Esophagus muscularis mucosa (tissue), 4 donors: ENCODE measurements around the gene FAM184B.

ENCODE experiments used
- EP300 ChIP-seq: sonication (generic); formaldehyde crosslinking; IDR thresholded peaks from one replicate; pipeline ENCODE4 v1.6.1; 2017; ENCODE audit warnings: antibody characterized with exemption
- POLR2A ChIP-seq: fragments of 450-650 bp; IDR thresholded peaks from one replicate; pipeline ENCODE4 v1.6.1; 2017; ENCODE audit warnings: antibody characterized with exemption, moderate library complexity, mild to moderate bottlenecking, low read depth
- TF ChIP-seq, protein P1 (sequence below), 3 experiments: fragments of 200-600 bp in 2 of 3; fragments of 450-650 bp in 1 of 3; sonication (generic) in 2 of 3; IDR thresholded peaks; one replicate each; pipeline ENCODE4 v1.5.1; 2017 to 2019; ENCODE audit warnings: antibody characterized with exemption in 3 of 3, mild to moderate bottlenecking in 2 of 3, moderate library complexity in 1 of 3

DNA sequence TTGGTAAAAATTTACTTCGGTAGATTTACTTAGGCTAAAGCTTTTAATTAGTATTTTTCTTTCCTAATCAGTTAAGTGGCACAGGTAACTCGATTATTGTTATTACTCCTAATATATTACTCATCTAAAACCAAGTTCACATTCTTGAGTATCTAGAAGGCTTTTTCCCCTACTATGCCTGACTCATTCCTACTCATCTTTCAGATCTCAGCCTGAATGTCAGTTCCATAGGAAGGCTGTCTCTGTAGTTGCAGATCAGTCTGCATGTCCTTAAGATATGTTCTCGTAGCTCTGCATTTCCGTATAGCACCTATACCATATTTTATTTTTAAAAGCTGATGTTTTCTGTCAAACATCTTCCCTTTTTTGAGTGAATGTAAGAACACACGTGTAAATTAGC, 5.9 kb upstream of the FAM184B start:
- no peak for TF ChIP-seq POLR2A
- TF ChIP-seq, protein P1, sequence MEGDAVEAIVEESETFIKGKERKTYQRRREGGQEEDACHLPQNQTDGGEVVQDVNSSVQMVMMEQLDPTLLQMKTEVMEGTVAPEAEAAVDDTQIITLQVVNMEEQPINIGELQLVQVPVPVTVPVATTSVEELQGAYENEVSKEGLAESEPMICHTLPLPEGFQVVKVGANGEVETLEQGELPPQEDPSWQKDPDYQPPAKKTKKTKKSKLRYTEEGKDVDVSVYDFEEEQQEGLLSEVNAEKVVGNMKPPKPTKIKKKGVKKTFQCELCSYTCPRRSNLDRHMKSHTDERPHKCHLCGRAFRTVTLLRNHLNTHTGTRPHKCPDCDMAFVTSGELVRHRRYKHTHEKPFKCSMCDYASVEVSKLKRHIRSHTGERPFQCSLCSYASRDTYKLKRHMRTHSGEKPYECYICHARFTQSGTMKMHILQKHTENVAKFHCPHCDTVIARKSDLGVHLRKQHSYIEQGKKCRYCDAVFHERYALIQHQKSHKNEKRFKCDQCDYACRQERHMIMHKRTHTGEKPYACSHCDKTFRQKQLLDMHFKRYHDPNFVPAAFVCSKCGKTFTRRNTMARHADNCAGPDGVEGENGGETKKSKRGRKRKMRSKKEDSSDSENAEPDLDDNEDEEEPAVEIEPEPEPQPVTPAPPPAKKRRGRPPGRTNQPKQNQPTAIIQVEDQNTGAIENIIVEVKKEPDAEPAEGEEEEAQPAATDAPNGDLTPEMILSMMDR (IDR thresholded peaks at IDR 0.05): no peak
- TF ChIP-seq EP300: no peak
